ENCODE results near the gene MAP3K14.
"Not testable (repeated sequence)": the region's sequence is repeated elsewhere in the genome, so short reads cannot be mapped to it uniquely, and the experiment has no call there.

MAP3K14 gene

GRCh38 chr17:45345554-45346215, 28.9 kb upstream of the MAP3K14 start:
- TF ChIP-seq, protein P1, sequence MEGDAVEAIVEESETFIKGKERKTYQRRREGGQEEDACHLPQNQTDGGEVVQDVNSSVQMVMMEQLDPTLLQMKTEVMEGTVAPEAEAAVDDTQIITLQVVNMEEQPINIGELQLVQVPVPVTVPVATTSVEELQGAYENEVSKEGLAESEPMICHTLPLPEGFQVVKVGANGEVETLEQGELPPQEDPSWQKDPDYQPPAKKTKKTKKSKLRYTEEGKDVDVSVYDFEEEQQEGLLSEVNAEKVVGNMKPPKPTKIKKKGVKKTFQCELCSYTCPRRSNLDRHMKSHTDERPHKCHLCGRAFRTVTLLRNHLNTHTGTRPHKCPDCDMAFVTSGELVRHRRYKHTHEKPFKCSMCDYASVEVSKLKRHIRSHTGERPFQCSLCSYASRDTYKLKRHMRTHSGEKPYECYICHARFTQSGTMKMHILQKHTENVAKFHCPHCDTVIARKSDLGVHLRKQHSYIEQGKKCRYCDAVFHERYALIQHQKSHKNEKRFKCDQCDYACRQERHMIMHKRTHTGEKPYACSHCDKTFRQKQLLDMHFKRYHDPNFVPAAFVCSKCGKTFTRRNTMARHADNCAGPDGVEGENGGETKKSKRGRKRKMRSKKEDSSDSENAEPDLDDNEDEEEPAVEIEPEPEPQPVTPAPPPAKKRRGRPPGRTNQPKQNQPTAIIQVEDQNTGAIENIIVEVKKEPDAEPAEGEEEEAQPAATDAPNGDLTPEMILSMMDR (conservative IDR thresholded peaks at IDR 0.05; ENCODE audit: low read depth, low read length) = no peak
- DNase-seq (ENCODE audit: low read depth) = no peak
- H3K4me3 ChIP-seq (ENCODE audit: low read length) = no peak overlapping the region

GRCh38 chr17:45345246-45345553, 28.4 kb upstream of the MAP3K14 start:
- no peak overlapping the region for H3K4me3 ChIP-seq (ENCODE audit: low read length)
- TF ChIP-seq, protein P1 (conservative IDR thresholded peaks at IDR 0.05; ENCODE audit: low read depth, low read length) = no peak
- no peak for DNase-seq (ENCODE audit: low read depth)

GRCh38 chr17:45343967-45344664, 27.3 kb upstream of the MAP3K14 start:
- H3K4me3 ChIP-seq (ENCODE audit: low read length); DNase-seq (ENCODE audit: low read depth): not testable (repeated sequence)

DNA sequence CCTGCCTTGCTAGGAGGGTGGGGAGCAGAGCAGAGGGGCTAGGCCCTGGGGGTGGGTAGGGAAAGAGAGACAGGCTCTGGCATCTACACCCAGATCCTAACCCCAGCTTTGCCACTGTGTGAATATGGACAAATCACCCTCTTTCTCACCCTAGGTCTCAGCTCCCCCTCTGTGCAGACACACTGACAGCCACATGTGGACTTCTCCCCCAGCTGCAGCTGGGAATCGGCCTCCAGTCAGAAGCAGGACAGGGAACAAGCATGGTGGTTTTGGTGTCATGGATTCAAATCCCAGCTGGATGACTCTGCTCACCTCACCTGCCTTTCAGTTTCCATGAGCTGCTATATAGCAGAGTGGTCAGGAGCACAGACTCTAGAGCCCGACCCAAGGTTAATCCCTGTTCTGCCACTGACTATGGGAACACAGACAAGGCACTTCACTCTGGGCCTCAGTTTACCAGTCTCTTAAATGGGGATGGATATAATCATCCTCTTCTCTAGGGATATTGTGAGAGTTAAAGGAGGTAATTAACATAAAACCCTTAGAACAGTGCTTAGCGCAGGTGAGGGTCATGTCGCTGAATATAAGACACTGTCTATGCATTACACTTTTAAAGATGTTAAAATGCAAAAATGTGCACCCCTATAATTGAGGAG, 26.2 kb upstream of the MAP3K14 start:
- no peak for DNase-seq (ENCODE audit: low read depth)
- TF ChIP-seq, protein P1 (conservative IDR thresholded peaks at IDR 0.05; ENCODE audit: low read depth, low read length) = no peak
- no peak overlapping the region for H3K4me3 ChIP-seq (ENCODE audit: low read length)

GRCh38 chr17:45342306-45342705, 25.5 kb upstream of the MAP3K14 start:
- no peak for DNase-seq (ENCODE audit: low read depth)
- TF ChIP-seq, protein P1 (conservative IDR thresholded peaks at IDR 0.05; ENCODE audit: low read depth, low read length) = no peak
- no peak overlapping the region for H3K4me3 ChIP-seq (ENCODE audit: low read length)

GRCh38 chr17:45341533-45342158, 24.8 kb upstream of the MAP3K14 start:
- DNase-seq (ENCODE audit: low read depth) = peak; percentile 23

More at GRCh38 chr17:45341533-45342158, 24.8 kb upstream of the MAP3K14 start:
- no peak overlapping the region for H3K4me3 ChIP-seq (ENCODE audit: low read length)
- TF ChIP-seq, protein P1 (conservative IDR thresholded peaks at IDR 0.05; ENCODE audit: low read depth, low read length) = no peak

Measured in retinal pigment epithelial cell (primary cell).